PC-3 (cell line): ENCODE data around the gene AGO1.

Source experiments
- EZH2 ChIP-seq: fragments of 300-600 bp; sonication (generic); IDR thresholded peaks from one replicate; pipeline ENCODE4 v1.6.1; 2017; ENCODE audit warnings: antibody characterized with exemption, mild to moderate bottlenecking, low read length; ENCODE audit not compliant: unreplicated experiment
- TF ChIP-seq, protein P1 (sequence below): fragments of 300-600 bp; sonication (generic); conservative IDR thresholded peaks from 2 replicates; pipeline ENCODE4 v1.5.1; 2017; ENCODE audit warnings: antibody characterized with exemption, low read depth, mild to moderate bottlenecking, low read length

DNA sequence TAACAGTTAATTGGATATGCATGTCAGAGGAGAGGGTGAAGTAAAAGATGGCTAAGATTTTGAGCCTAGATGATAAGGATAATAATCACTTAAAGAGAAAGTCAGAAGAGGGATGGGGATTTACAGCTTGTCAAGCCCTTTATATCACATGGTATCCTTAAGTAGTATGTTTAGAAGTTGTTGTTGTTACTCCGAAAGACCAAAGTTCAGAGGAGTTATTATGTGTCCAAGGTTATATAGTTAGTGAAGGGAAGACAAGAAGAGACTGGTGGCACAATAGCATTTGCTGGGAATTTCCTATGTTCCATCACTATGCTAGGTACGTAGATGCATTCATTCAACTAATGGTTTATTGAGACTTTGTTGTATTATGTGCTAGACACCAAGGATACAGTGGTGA is 30.8 kb upstream of the AGO1 start:
- TF ChIP-seq EZH2: no peak
- TF ChIP-seq, protein P1, sequence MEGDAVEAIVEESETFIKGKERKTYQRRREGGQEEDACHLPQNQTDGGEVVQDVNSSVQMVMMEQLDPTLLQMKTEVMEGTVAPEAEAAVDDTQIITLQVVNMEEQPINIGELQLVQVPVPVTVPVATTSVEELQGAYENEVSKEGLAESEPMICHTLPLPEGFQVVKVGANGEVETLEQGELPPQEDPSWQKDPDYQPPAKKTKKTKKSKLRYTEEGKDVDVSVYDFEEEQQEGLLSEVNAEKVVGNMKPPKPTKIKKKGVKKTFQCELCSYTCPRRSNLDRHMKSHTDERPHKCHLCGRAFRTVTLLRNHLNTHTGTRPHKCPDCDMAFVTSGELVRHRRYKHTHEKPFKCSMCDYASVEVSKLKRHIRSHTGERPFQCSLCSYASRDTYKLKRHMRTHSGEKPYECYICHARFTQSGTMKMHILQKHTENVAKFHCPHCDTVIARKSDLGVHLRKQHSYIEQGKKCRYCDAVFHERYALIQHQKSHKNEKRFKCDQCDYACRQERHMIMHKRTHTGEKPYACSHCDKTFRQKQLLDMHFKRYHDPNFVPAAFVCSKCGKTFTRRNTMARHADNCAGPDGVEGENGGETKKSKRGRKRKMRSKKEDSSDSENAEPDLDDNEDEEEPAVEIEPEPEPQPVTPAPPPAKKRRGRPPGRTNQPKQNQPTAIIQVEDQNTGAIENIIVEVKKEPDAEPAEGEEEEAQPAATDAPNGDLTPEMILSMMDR: no peak
